ENCODE results near the gene TMEM201.

DNA sequence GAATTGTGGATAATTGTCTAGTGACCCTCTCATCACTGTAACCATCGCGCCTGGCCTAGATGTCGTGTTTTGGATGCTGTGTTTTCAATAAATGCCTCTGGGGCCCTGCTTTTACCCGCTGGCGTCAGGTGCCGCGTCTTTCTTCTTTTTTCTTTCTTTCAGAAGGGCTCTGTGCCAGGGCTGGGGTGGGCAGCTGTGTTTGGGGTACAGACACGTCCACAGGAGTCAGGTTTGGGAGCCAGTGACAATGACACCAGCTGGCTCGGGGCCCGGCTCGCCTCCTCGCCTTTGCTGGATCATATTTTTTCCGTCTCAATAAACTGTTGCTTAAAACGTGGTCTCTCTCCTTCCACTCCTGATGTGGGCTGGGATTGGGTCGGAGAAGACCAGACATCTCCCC, 16.1 kb downstream of the TMEM201 start:
- TF ChIP-seq, protein P1, sequence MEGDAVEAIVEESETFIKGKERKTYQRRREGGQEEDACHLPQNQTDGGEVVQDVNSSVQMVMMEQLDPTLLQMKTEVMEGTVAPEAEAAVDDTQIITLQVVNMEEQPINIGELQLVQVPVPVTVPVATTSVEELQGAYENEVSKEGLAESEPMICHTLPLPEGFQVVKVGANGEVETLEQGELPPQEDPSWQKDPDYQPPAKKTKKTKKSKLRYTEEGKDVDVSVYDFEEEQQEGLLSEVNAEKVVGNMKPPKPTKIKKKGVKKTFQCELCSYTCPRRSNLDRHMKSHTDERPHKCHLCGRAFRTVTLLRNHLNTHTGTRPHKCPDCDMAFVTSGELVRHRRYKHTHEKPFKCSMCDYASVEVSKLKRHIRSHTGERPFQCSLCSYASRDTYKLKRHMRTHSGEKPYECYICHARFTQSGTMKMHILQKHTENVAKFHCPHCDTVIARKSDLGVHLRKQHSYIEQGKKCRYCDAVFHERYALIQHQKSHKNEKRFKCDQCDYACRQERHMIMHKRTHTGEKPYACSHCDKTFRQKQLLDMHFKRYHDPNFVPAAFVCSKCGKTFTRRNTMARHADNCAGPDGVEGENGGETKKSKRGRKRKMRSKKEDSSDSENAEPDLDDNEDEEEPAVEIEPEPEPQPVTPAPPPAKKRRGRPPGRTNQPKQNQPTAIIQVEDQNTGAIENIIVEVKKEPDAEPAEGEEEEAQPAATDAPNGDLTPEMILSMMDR (conservative IDR thresholded peaks at IDR 0.05 in 1 of 2, IDR thresholded peaks at IDR 0.05 in 1 of 2; ENCODE audit: extremely low read depth in 1 of 2, insufficient read depth in 1 of 2, low read depth in 1 of 2, low read length in 2 of 2) = no peak
- TF ChIP-seq EZH2 (IDR thresholded peaks at IDR 0.05; ENCODE audit: borderline replicate concordance, low read length) = no peak
